GM20431 (cell line): Measurements from ENCODE around the gene SNX17.
"Not testable (repeated sequence)": the region's sequence is repeated elsewhere in the genome, so short reads cannot be mapped to it uniquely, and the experiment has no call there.

ENCODE experiments used
- in situ Hi-C: fragments of 300-500 bp; cut with MseI, MboI; formaldehyde crosslinking; loops from one replicate; pipeline ENCODE4 v1.15.0; 2020; ENCODE audit warnings: low sequenced_read_pairs; ENCODE audit not compliant: unreplicated experiment

Gene SNX17

GRCh38 chr2:27390822-27391679 is 20.6 kb downstream of the SNX17 start:
- in situ Hi-C loops = no loop called here

- in situ Hi-C loops = no loop called here
These were observed 22.8 kb downstream of the SNX17 start for GRCh38 chr2:27393225-27393624.

GRCh38 chr2:27398962-27399361 is 28.5 kb downstream of the SNX17 start:
- in situ Hi-C loops = no loop called here

GRCh38 chr2:27400348-27401135 is 30.1 kb downstream of the SNX17 start:
- in situ Hi-C loops = no loop called here

- in situ Hi-C loops = no loop called here
These were observed 37.5 kb downstream of the SNX17 start for GRCh38 chr2:27407798-27408491.

- in situ Hi-C loops = no loop called here
These were observed 38.3 kb downstream of the SNX17 start for GRCh38 chr2:27408601-27409320.

- in situ Hi-C loops = no loop called here
These were observed 39.1 kb downstream of the SNX17 start, which contains the start of gene PPM1G for GRCh38 chr2:27409321-27410073. Gene PPM1G, minus strand, starts transcription at chr2:27409591. Its CDS starts 169 bp downstream, at chr2:27409422.

- in situ Hi-C loops = no loop called here
These were observed 42.2 kb downstream of the SNX17 start for GRCh38 chr2:27412419-27413152.

- in situ Hi-C loops = no loop called here
These were observed 45.7 kb downstream of the SNX17 start for GRCh38 chr2:27416151-27416550.

- in situ Hi-C loops = no loop called here
These were observed 50.6 kb downstream of the SNX17 start for GRCh38 chr2:27420996-27421395.

GRCh38 chr2:27421660-27422250 is 51.3 kb downstream of the SNX17 start:
- in situ Hi-C loops = no loop called here

GRCh38 chr2:27422958-27423357 is 52.5 kb downstream of the SNX17 start:
- in situ Hi-C loops = no loop called here

GRCh38 chr2:27425039-27425438 is 54.6 kb downstream of the SNX17 start:
- in situ Hi-C loops = not testable (repeated sequence)
